ENCODE results near the gene SERINC5. TPM values are rescaled to one million over a fixed set of nuclear protein-coding genes. Genes with fewer than 3 reads are reported as not detected.

The SERINC5 gene
- total RNA-seq, 1 experiment from 2014 or later = 5.7 TPM

- H2AFZ ChIP-seq (ENCODE audit: low read length) = no peak overlapping the region
- H3K79me2 ChIP-seq (ENCODE audit: low read length) = no peaks in the 10 kb centered on the region
- DNase-seq = no peak
- H3K9me3 ChIP-seq (ENCODE audit: low read length) = no peaks in the 10 kb centered on the region
- H3K27me3 ChIP-seq (ENCODE audit: low read length) = 0 out of 2 replicates have a peak, but pooled peaks cover 4% of the 10 kb centered on the region
- H3K36me3 ChIP-seq (ENCODE audit: low read depth, low read length) = no peaks in the 10 kb centered on the region
- no peaks in the 10 kb centered on the region; the same call in 1 of the 2 replicates for H3K4me1 ChIP-seq (ENCODE audit: insufficient read depth, low read length)
- no peaks in the 10 kb centered on the region for H3K9me2 ChIP-seq (replicated peaks; ENCODE audit: low read length)
- no peaks in the 10 kb centered on the region for H3F3A ChIP-seq (ENCODE audit: low read length, unreplicated experiment)
- H4K20me1 ChIP-seq (ENCODE audit: low read length) = no peaks in the 10 kb centered on the region
- intact Hi-C loops (cut with micrococcal nuclease) = loop anchor here (5.0 kb wide), 1 partner anchor 132 kb away; no protein-coding TSS in a partner anchor
- no peak for ATAC-seq
- CTCF ChIA-PET = no interaction called here
- POLR2A ChIA-PET (ENCODE audit: unreplicated experiment) = no interaction called here
- TF ChIP-seq CTCF (conservative IDR thresholded peaks at IDR 0.05; ENCODE audit: low read depth, low read length) (no peak), EZH2 (IDR thresholded peaks at IDR 0.05; ENCODE audit: low read length, unreplicated experiment) (no peak), EZH2phosphoT487 (IDR thresholded peaks at IDR 0.05; ENCODE audit: borderline replicate concordance, low read length) (no peak)
- H3K27ac ChIP-seq (ENCODE audit: low read length) = no peak overlapping the region
- no TSS peak for BruUV-seq (replicated peaks)
- H3K9ac ChIP-seq (ENCODE audit: low read length) = no peak overlapping the region
- no peak overlapping the region for H3K4me2 ChIP-seq (ENCODE audit: low read length)
- H3K4me3 ChIP-seq (ENCODE audit: low read length) = no peak overlapping the region
Observed at GRCh38 chr5:80069251-80069800, 186.5 kb downstream of the SERINC5 start.

GRCh38 chr5:80068775-80069174 lies 187.1 kb downstream of the SERINC5 start:
- Histone ChIP-seq H2AFZ (ENCODE audit: low read length) (no peak overlapping the region), H3F3A (ENCODE audit: low read length, unreplicated experiment) (no peaks in the 10 kb centered on the region), H3K27me3 (ENCODE audit: low read length) (0 out of 2 replicates have a peak, but pooled peaks cover 4% of the 10 kb centered on the region), H3K4me1 (ENCODE audit: insufficient read depth, low read length) (no peaks in the 10 kb centered on the region; the same call in 1 of the 2 replicates), H3K79me2 (ENCODE audit: low read length) (no peaks in the 10 kb centered on the region), H3K4me2 (ENCODE audit: low read length) (no peak overlapping the region), H3K36me3 (ENCODE audit: low read depth, low read length) (no peaks in the 10 kb centered on the region), H3K27ac (ENCODE audit: low read length) (no peak overlapping the region), H3K9me2 (replicated peaks; ENCODE audit: low read length) (no peaks in the 10 kb centered on the region), H3K9ac (ENCODE audit: low read length) (no peak overlapping the region), H4K20me1 (ENCODE audit: low read length) (no peaks in the 10 kb centered on the region), H3K4me3 (ENCODE audit: low read length) (no peak overlapping the region), H3K9me3 (ENCODE audit: low read length) (no peaks in the 10 kb centered on the region)
- BruUV-seq (replicated peaks) = no TSS peak
- intact Hi-C loops (cut with micrococcal nuclease) = loop anchor here (5.0 kb wide), 1 partner anchor 131 kb away; no protein-coding TSS in a partner anchor
- ChIA-PET CTCF (no interaction called here), POLR2A (ENCODE audit: unreplicated experiment) (no interaction called here)
- no peak for TF ChIP-seq CTCF (conservative IDR thresholded peaks at IDR 0.05; ENCODE audit: low read depth, low read length)
- TF ChIP-seq EZH2phosphoT487 (IDR thresholded peaks at IDR 0.05; ENCODE audit: borderline replicate concordance, low read length) = no peak
- TF ChIP-seq EZH2 (IDR thresholded peaks at IDR 0.05; ENCODE audit: low read length, unreplicated experiment) = no peak
- ATAC-seq = no peak
- no peak for DNase-seq

- Histone ChIP-seq H3K9me2 (replicated peaks; ENCODE audit: low read length) (no peaks in the 10 kb centered on the region), H2AFZ (ENCODE audit: low read length) (no peak overlapping the region), H3K27me3 (ENCODE audit: low read length) (0 out of 2 replicates have a peak, but pooled peaks cover 4% of the 10 kb centered on the region), H4K20me1 (ENCODE audit: low read length) (no peaks in the 10 kb centered on the region), H3K4me2 (ENCODE audit: low read length) (no peak overlapping the region), H3K36me3 (ENCODE audit: low read depth, low read length) (no peaks in the 10 kb centered on the region), H3K9me3 (ENCODE audit: low read length) (no peaks in the 10 kb centered on the region), H3F3A (ENCODE audit: low read length, unreplicated experiment) (no peaks in the 10 kb centered on the region), H3K79me2 (ENCODE audit: low read length) (no peaks in the 10 kb centered on the region), H3K4me1 (ENCODE audit: insufficient read depth, low read length) (no peaks in the 10 kb centered on the region; the same call in 1 of the 2 replicates), H3K4me3 (ENCODE audit: low read length) (no peak overlapping the region), H3K9ac (ENCODE audit: low read length) (no peak overlapping the region), H3K27ac (ENCODE audit: low read length) (no peak overlapping the region)
- POLR2A ChIA-PET (ENCODE audit: unreplicated experiment) = no interaction called here
- CTCF ChIA-PET = no interaction called here
- ATAC-seq = no peak
- intact Hi-C loops (cut with micrococcal nuclease) = loop anchor here (5.0 kb wide), 1 partner anchor 131 kb away; no protein-coding TSS in a partner anchor
- no TSS peak for BruUV-seq (replicated peaks)
- no peak for DNase-seq
- TF ChIP-seq EZH2 (IDR thresholded peaks at IDR 0.05; ENCODE audit: low read length, unreplicated experiment) (no peak), EZH2phosphoT487 (IDR thresholded peaks at IDR 0.05; ENCODE audit: borderline replicate concordance, low read length) (no peak), CTCF (conservative IDR thresholded peaks at IDR 0.05; ENCODE audit: low read depth, low read length) (no peak)
Observed at GRCh38 chr5:80068246-80068636, 187.6 kb downstream of the SERINC5 start.
